BLaER1 (cell line): ENCODE data around the gene GSG1L.

Source experiments
- H3K27ac ChIP-seq: shearing (Covaris generic); formaldehyde crosslinking; 2 replicates; pipeline ENCODE4 v1.8.1; 2022
- H3K27me3 ChIP-seq: shearing (Covaris generic); formaldehyde crosslinking; 2 replicates; pipeline ENCODE4 v1.8.1; 2022
- H3K36me3 ChIP-seq: shearing (Covaris generic); formaldehyde crosslinking; 2 replicates; pipeline ENCODE4 v1.8.1; 2022
- H3K4me1 ChIP-seq: shearing (Covaris generic); formaldehyde crosslinking; 2 replicates; pipeline ENCODE4 v1.8.1; 2022
- H3K4me2 ChIP-seq: shearing (Covaris generic); formaldehyde crosslinking; 2 replicates; pipeline ENCODE4 v1.8.1; 2022
- H3K4me3 ChIP-seq: shearing (Covaris generic); formaldehyde crosslinking; 2 replicates; pipeline ENCODE4 v1.8.1; 2022
- H3K9ac ChIP-seq: shearing (Covaris generic); formaldehyde crosslinking; 2 replicates; pipeline ENCODE4 v1.8.1; 2022
- H3K9me3 ChIP-seq: shearing (Covaris generic); formaldehyde crosslinking; 2 replicates; pipeline ENCODE4 v1.8.1; 2022
- H4K20me1 ChIP-seq: shearing (Covaris generic); formaldehyde crosslinking; 2 replicates; pipeline ENCODE4 v1.8.1; 2022
- Cebpa-rat ChIP-seq: shearing (Covaris generic); IDR thresholded peaks from 2 replicates; pipeline ENCODE4 v1.8.1; 2022

Gene GSG1L

GRCh38 chr16:27977966-27978365 is 85.5 kb downstream of the GSG1L start:
- Histone ChIP-seq H3K9ac (no peak overlapping the region), H3K4me1 (no peaks in the 10 kb centered on the region), H3K4me3 (no peak overlapping the region), H3K9me3 (no peaks in the 10 kb centered on the region), H3K27ac (no peak overlapping the region), H3K27me3 (no peaks in the 10 kb centered on the region), H4K20me1 (no peaks in the 10 kb centered on the region), H3K4me2 (no peak overlapping the region), H3K36me3 (no peaks in the 10 kb centered on the region)
- TF ChIP-seq Cebpa-rat = no peak

- Histone ChIP-seq H3K4me1 (no peaks in the 10 kb centered on the region), H3K36me3 (no peaks in the 10 kb centered on the region), H3K9me3 (no peaks in the 10 kb centered on the region), H3K4me3 (no peak overlapping the region), H3K27me3 (no peaks in the 10 kb centered on the region), H3K9ac (no peak overlapping the region), H3K4me2 (no peak overlapping the region), H4K20me1 (no peaks in the 10 kb centered on the region), H3K27ac (no peak overlapping the region)
- TF ChIP-seq Cebpa-rat = no peak
Measured at GRCh38 chr16:27976990-27977389, 86.5 kb downstream of the GSG1L start.

GRCh38 chr16:27974896-27975540 is 88.5 kb downstream of the GSG1L start:
- Histone ChIP-seq H3K27me3 (no peaks in the 10 kb centered on the region), H3K4me2 (no peak overlapping the region), H3K4me3 (no peak overlapping the region), H3K9me3 (peaks cover 11% of the 10 kb centered on the region; the same call in 1 of the 2 replicates), H3K36me3 (no peaks in the 10 kb centered on the region), H4K20me1 (no peaks in the 10 kb centered on the region), H3K27ac (no peak overlapping the region), H3K9ac (no peak overlapping the region), H3K4me1 (no peaks in the 10 kb centered on the region)
- no peak for TF ChIP-seq Cebpa-rat

DNA sequence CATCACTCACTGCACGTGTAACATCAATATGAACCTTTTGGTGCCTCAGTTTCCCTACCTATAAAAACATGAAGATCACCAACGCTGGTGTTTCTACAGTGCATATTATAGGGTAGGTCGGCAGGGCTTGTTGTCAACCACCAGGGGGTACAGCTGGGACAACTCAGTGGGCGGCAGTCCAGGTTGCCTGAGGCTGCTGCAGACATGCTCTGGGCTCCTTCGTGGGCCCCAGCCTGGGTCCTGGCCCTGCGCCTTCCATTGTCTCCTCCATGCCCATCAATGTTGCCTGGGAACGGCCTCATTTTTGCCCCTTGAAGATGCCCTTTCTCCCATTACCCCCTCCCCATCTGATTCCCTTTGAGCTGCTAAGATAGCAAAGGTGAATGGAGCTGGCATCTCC is 89.8 kb downstream of the GSG1L start:
- no peak for TF ChIP-seq Cebpa-rat
- Histone ChIP-seq H4K20me1 (no peaks in the 10 kb centered on the region), H3K27ac (no peak overlapping the region)

GRCh38 chr16:27972500-27972899 is 91.0 kb downstream of the GSG1L start:
- H4K20me1 ChIP-seq = no peaks in the 10 kb centered on the region
- no peak overlapping the region for H3K27ac ChIP-seq
- H3K27me3 ChIP-seq = no peaks in the 10 kb centered on the region
- no peaks in the 10 kb centered on the region for H3K36me3 ChIP-seq
- no peak for TF ChIP-seq Cebpa-rat
- H3K4me2 ChIP-seq = no peak overlapping the region
- no peak overlapping the region for H3K9ac ChIP-seq
- H3K9me3 ChIP-seq = peaks cover 11% of the 10 kb centered on the region; the same call in 1 of the 2 replicates
- H3K4me3 ChIP-seq = no peak overlapping the region
- H3K4me1 ChIP-seq = no peaks in the 10 kb centered on the region

More for the DNA sequence above, 89.8 kb downstream of the GSG1L start:
- H3K4me1 ChIP-seq = no peaks in the 10 kb centered on the region
- H3K9ac ChIP-seq = no peak overlapping the region
- peaks cover 11% of the 10 kb centered on the region; the same call in 1 of the 2 replicates for H3K9me3 ChIP-seq
- no peak overlapping the region for H3K4me2 ChIP-seq
- no peak overlapping the region for H3K4me3 ChIP-seq
- H3K36me3 ChIP-seq = no peaks in the 10 kb centered on the region
- no peaks in the 10 kb centered on the region for H3K27me3 ChIP-seq

DNA sequence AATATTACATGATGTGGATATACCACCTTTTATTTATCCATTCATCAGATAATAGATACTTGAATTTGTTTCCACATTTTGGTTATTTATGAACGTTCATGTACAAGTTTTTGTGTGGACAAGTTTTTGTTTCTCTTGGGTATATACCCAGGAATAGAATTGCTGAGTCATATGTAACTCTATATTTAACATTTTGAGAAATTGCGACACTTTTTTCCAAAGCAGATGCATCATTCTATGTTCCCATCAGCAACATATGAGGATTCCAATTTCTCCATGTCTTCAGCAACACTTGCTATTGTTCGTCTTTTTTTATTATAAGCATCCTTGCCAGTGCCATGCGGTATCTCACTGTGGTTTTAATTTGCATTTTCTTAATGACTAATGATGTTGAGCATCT is 93.9 kb downstream of the GSG1L start:
- H3K4me1 ChIP-seq = no peaks in the 10 kb centered on the region
- H3K27ac ChIP-seq = no peak overlapping the region
- H3K9ac ChIP-seq = no peak overlapping the region
- no peaks in the 10 kb centered on the region for H3K36me3 ChIP-seq
- H3K4me2 ChIP-seq = no peak overlapping the region
- H4K20me1 ChIP-seq = no peaks in the 10 kb centered on the region
- H3K27me3 ChIP-seq = no peaks in the 10 kb centered on the region
- no peak overlapping the region for H3K4me3 ChIP-seq
- peaks cover 11% of the 10 kb centered on the region; the same call in 1 of the 2 replicates for H3K9me3 ChIP-seq
- peak; percentile 11; the same call in 1 of the 2 replicates for TF ChIP-seq Cebpa-rat

GRCh38 chr16:27967169-27967568 is 96.3 kb downstream of the GSG1L start:
- no peak overlapping the region for H3K4me3 ChIP-seq
- no peak overlapping the region for H3K4me2 ChIP-seq
- no peaks in the 10 kb centered on the region for H3K27me3 ChIP-seq
- H3K4me1 ChIP-seq = no peaks in the 10 kb centered on the region
- H3K9ac ChIP-seq = no peak overlapping the region
- TF ChIP-seq Cebpa-rat = no peak
- no peaks in the 10 kb centered on the region for H4K20me1 ChIP-seq
- no peaks in the 10 kb centered on the region for H3K36me3 ChIP-seq
- peaks cover 11% of the 10 kb centered on the region; the same call in 1 of the 2 replicates for H3K9me3 ChIP-seq
- H3K27ac ChIP-seq = no peak overlapping the region

- H3K27ac ChIP-seq = no peak overlapping the region
- H3K9ac ChIP-seq = no peak overlapping the region
- no peaks in the 10 kb centered on the region for H3K36me3 ChIP-seq
Measured at GRCh38 chr16:27966756-27967155, 96.8 kb downstream of the GSG1L start.

DNA sequence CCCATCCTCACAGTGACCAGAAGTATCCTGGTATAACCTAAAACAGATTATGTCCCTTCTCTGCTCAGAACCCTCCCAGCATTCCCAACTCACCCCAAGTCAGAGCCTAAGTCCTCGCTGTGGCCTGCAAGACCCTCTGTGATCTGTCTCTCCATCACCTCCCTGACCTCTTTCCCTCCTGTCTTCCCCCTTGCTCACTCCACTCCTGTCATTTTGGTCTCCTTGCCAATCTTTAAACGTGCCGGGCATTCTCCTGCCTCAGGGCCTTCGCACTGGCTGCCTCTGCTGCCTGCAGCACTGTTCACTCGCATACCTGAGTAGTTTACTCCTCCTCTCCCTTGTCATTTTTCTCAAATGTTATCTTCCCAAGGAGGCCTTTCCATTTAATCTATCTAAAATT is 97.7 kb downstream of the GSG1L start:
- no peak overlapping the region for H3K4me2 ChIP-seq
- peaks cover 6% of the 10 kb centered on the region; the same call in 1 of the 2 replicates for H3K9me3 ChIP-seq
- H3K9ac ChIP-seq = no peak overlapping the region
- H4K20me1 ChIP-seq = no peaks in the 10 kb centered on the region
- H3K27ac ChIP-seq = no peak overlapping the region
- no peak overlapping the region for H3K4me3 ChIP-seq
- H3K27me3 ChIP-seq = no peaks in the 10 kb centered on the region
- no peaks in the 10 kb centered on the region for H3K4me1 ChIP-seq
- no peak for TF ChIP-seq Cebpa-rat
- H3K36me3 ChIP-seq = no peaks in the 10 kb centered on the region

More at GRCh38 chr16:27966756-27967155, 96.8 kb downstream of the GSG1L start:
- Histone ChIP-seq H4K20me1 (no peaks in the 10 kb centered on the region), H3K27me3 (no peaks in the 10 kb centered on the region), H3K4me2 (no peak overlapping the region), H3K4me3 (no peak overlapping the region), H3K4me1 (no peaks in the 10 kb centered on the region), H3K9me3 (peaks cover 10% of the 10 kb centered on the region; the same call in 1 of the 2 replicates)
- no peak for TF ChIP-seq Cebpa-rat

- no peaks in the 10 kb centered on the region for H3K9me3 ChIP-seq
- H3K27ac ChIP-seq = no peak overlapping the region
- no peak for TF ChIP-seq Cebpa-rat
- H3K9ac ChIP-seq = no peak overlapping the region
- no peaks in the 10 kb centered on the region for H3K4me1 ChIP-seq
- H3K4me3 ChIP-seq = no peak overlapping the region
- no peaks in the 10 kb centered on the region for H4K20me1 ChIP-seq
- no peaks in the 10 kb centered on the region for H3K36me3 ChIP-seq
- H3K27me3 ChIP-seq = no peaks in the 10 kb centered on the region
- H3K4me2 ChIP-seq = no peak overlapping the region
Measured at GRCh38 chr16:27963471-27963965, 100.0 kb downstream of the GSG1L start.
